AG04450 (cell line): ENCODE measurements around the gene PRKN. TPM values are rescaled to one million over a fixed set of nuclear protein-coding genes. Genes with fewer than 3 reads are reported as not detected.

Experiments used
- CTCF ChIA-PET: fragments of 300-600, 350-600 bp; formaldehyde crosslinking; extraction: SDS; loops from one replicate; lab custom pipeline; 2022; ENCODE audit warnings: antibody characterized with exemption, inconsistent platforms; lab: Charles Lee
- POLR2A ChIA-PET: fragments of 350-600 bp; formaldehyde crosslinking; extraction: SDS; loops from one replicate; lab custom pipeline; 2021; ENCODE audit warnings: antibody characterized with exemption, inconsistent platforms; lab: Yijun Ruan, JAX
- DNase-seq: peaks from one replicate; pipeline ENCODE4 v3.0.0-alpha.2; 2011; ENCODE audit warnings: low read depth, low spot score
- H3K27ac ChIP-seq: one replicate; pipeline ENCODE4 v1.5.1; 2012; ENCODE audit warnings: low read depth, low read length, control low read depth
- H3K27me3 ChIP-seq: one replicate; pipeline ENCODE4 v1.6.0; 2012; ENCODE audit warnings: low read length; ENCODE audit not compliant: control insufficient read depth, insufficient read depth
- H3K4me3 ChIP-seq: 2 replicates; pipeline ENCODE4 v1.5.1; 2011; ENCODE audit warnings: mild to moderate bottlenecking, low read depth, low read length, control low read depth
- H3K9me3 ChIP-seq: 2 replicates; pipeline ENCODE4 v1.5.1; 2012; ENCODE audit warnings: low read length; ENCODE audit not compliant: control insufficient read depth, insufficient read depth
- polyA plus RNA-seq: library from polyadenylated mRNA; depleted of rRNA; stranded (reverse); fragments of >200 nt; gene quantifications from 2 replicates; pipeline ENCODE4 v1.2.3, GENCODE V29; 2011
- TF ChIP-seq, protein P1 (sequence below): IDR thresholded peaks from 2 replicates; pipeline ENCODE4 v1.5.1; 2011; ENCODE audit warnings: low read depth, low read length, control low read depth, inconsistent platforms

Gene PRKN
- polyA plus RNA-seq, 1 experiment = not detected

GRCh38 chr6:161901740-161902426, 825.7 kb downstream of the PRKN start:
- CTCF ChIA-PET = no interaction called here
- Histone ChIP-seq H3K9me3 (peaks cover 8% of the 10 kb centered on the region), H3K27ac (no peak overlapping the region), H3K27me3 (no peaks in the 10 kb centered on the region), H3K4me3 (no peak overlapping the region)
- no peak for DNase-seq
- TF ChIP-seq, protein P1, sequence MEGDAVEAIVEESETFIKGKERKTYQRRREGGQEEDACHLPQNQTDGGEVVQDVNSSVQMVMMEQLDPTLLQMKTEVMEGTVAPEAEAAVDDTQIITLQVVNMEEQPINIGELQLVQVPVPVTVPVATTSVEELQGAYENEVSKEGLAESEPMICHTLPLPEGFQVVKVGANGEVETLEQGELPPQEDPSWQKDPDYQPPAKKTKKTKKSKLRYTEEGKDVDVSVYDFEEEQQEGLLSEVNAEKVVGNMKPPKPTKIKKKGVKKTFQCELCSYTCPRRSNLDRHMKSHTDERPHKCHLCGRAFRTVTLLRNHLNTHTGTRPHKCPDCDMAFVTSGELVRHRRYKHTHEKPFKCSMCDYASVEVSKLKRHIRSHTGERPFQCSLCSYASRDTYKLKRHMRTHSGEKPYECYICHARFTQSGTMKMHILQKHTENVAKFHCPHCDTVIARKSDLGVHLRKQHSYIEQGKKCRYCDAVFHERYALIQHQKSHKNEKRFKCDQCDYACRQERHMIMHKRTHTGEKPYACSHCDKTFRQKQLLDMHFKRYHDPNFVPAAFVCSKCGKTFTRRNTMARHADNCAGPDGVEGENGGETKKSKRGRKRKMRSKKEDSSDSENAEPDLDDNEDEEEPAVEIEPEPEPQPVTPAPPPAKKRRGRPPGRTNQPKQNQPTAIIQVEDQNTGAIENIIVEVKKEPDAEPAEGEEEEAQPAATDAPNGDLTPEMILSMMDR = no peak
- POLR2A ChIA-PET = no interaction called here

GRCh38 chr6:161894436-161894835, 833.1 kb downstream of the PRKN start:
- ChIA-PET CTCF (no interaction called here), POLR2A (no interaction called here)
- H3K27me3 ChIP-seq = no peaks in the 10 kb centered on the region
- TF ChIP-seq, protein P1 = no peak
- H3K4me3 ChIP-seq = no peak overlapping the region
- no peak overlapping the region for H3K27ac ChIP-seq
- DNase-seq = no peak
- H3K9me3 ChIP-seq = peaks cover 17% of the 10 kb centered on the region

DNA sequence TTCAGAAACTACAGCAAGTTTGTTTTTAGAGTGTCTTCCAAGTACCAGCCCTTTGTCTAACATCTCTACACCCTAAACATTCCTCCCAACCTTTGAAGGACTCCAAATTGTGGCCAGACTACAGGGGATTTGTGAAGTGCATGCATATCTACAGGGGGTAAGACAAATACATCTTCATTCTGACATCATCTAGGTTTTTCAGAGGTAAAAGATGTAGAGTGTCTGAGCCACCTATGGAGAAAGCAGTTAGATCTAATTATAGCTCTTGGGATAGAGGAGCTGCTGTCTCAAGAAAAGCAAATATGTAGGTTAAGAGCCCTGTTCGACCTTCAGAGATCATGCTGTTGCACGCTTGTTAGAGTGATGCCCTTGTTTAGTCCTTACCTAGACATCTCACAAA, 836.0 kb downstream of the PRKN start:
- H3K4me3 ChIP-seq = no peak overlapping the region
- ChIA-PET CTCF (no interaction called here), POLR2A (no interaction called here)
- H3K27ac ChIP-seq = no peak overlapping the region
- no peak for DNase-seq
- H3K27me3 ChIP-seq = no peaks in the 10 kb centered on the region
- H3K9me3 ChIP-seq = peaks cover 17% of the 10 kb centered on the region
- TF ChIP-seq, protein P1 = no peak

DNA sequence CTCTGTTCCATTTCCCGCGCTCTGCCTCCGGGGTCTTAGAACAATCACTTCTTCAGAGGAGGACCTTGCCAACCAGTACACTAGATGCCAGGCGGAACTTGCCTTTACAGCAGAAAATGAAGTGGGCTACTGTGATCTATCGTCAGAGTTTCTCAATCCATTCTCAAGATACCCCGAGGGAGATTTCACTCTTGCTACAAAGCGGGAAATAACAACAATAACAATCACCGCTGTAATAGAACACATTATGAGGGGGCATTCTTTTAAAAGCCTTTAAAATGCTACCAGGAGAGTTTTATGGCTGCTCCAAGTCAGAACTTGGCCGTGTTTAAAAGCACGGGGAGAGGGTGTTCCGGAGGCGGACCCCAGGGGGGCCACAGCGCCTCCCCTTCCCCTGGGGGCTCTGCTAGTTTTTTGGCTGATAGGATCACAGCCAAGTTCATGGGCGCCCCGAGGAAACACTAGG, 836.7 kb downstream of the PRKN start:
- no peak for DNase-seq
- Histone ChIP-seq H3K9me3 (peaks cover 11% of the 10 kb centered on the region), H3K27ac (no peak overlapping the region), H3K27me3 (no peaks in the 10 kb centered on the region), H3K4me3 (no peak overlapping the region)
- ChIA-PET POLR2A (no interaction called here), CTCF (no interaction called here)
- TF ChIP-seq, protein P1 = no peak

GRCh38 chr6:161890133-161890831, 837.3 kb downstream of the PRKN start:
- H3K9me3 ChIP-seq = peaks cover 5% of the 10 kb centered on the region
- H3K27me3 ChIP-seq = no peaks in the 10 kb centered on the region
- ChIA-PET POLR2A (no interaction called here), CTCF (interaction anchor here (0.5 kb wide), 1 partner anchor 517 kb away, joined by 3 read pairs; no protein-coding TSS in a partner anchor)
- no peak overlapping the region for H3K4me3 ChIP-seq
- TF ChIP-seq, protein P1 = no peak
- H3K27ac ChIP-seq = no peak overlapping the region
- no peak for DNase-seq
